ENCODE results near the gene CPO.
A peak's percentile ranks its signal among the peaks of the same experiment; 100 is the strongest.

The CPO gene

GRCh38 chr2:206978746-206979145 lies 39.4 kb downstream of the CPO start:
- no peak for DNase-seq

DNA sequence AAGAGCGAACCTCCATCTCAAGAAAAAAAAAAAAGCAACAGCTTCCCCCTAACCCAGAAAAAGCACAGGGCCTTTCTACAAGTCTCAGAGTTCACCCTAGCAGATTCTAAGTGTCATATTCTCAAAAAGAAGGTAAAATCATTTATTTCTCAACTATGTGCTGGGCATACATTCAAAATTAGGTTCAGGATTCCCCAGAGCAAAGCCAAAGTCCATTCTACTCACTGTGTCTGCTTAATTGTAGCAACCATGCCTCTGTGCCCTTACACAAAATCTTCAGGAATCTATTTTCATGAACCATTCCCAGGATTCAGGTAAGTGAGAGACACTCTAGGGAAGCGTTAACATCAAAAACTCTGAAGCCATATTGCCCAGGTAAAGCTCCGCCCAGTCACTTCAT lies 40.0 kb downstream of the CPO start:
- no peak for DNase-seq

GRCh38 chr2:206979922-206980321 lies 40.6 kb downstream of the CPO start:
- no peak for DNase-seq

- no peak for DNase-seq
These were observed 41.1 kb downstream of the CPO start for GRCh38 chr2:206980413-206980812.

DNA sequence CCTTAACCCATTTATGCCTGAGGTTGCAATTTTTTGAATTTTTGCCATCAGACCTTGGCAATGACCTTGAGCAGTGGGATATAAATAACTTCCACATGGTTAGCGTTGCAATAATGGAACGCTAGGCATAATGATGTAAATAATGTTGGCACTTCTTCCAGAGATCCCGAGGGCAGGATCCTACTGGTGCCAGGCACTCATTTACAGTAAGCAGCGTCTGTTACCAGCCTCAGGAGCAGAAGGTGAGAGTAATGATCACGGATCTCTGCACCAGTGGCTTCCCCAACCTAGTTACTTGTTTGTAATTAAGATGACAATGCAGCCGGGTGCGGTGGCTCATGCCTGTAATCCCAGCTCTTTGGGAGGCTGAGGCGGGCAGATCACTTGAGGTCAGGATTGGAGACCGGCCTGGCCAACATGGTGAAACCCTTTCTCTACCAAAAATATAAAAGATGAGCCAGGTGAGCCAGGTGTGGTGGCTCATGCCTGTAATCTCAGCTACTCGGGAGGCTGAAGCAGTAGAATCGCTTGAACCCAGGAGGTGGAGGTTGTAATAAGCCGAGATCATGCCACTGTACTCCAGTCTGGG lies 41.9 kb downstream of the CPO start:
- no peak for DNase-seq

DNA sequence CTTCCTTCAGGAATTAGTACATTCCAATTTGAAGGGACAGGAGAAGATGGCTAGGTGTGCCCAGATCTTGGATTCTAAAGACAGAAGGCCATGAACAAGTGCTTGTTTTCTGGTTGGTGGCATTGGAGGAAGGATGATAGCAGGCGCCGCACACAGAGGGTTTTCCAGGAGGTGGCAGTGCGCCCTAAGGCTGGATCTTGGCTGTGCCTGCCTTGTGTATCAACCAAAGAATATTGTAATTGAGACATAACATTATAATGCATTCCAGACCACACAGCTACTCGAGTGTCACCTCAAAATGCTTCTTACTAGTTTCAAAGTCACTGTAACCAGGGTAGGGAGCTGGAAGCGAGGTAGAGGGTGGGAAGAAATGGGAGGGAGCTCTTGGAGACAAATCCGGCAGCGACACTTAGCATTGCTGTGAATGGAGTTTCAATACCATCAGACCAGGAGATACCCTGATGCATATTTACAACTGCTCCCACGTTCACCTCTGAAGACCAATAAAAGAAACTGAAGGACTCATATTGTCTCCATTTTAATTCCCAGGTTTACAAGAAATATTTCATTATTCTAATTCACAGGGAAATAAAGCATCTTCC lies 42.5 kb downstream of the CPO start:
- peak; percentile 36 for DNase-seq

DNA sequence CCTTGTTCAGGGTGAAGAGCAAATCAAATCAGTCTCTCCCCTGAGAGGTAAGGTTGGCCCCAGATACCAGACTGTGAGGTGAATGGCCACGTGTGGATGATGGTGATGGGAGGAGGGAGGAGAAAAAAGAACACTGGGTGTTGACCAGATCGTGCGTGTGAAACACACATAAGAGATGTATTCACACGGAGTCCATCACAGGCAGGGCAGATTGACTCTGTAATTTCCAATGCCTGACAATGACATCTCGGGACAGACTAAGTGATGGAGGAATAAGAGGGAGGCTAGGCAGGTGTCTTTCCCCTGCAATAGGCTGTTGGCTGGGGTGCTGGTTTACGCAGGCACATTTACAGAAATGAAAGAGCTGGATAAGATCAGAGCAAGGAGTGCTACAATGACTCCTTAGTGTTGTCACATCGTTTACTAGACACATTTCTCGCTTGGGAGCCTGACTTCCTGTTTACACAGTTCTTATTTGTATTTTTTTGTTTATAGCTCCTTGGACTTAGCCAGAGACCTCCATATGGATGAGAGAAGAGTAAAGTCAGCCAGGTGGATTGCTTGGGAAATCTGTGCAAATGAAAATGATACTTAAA lies 43.1 kb downstream of the CPO start:
- DNase-seq = no peak

DNA sequence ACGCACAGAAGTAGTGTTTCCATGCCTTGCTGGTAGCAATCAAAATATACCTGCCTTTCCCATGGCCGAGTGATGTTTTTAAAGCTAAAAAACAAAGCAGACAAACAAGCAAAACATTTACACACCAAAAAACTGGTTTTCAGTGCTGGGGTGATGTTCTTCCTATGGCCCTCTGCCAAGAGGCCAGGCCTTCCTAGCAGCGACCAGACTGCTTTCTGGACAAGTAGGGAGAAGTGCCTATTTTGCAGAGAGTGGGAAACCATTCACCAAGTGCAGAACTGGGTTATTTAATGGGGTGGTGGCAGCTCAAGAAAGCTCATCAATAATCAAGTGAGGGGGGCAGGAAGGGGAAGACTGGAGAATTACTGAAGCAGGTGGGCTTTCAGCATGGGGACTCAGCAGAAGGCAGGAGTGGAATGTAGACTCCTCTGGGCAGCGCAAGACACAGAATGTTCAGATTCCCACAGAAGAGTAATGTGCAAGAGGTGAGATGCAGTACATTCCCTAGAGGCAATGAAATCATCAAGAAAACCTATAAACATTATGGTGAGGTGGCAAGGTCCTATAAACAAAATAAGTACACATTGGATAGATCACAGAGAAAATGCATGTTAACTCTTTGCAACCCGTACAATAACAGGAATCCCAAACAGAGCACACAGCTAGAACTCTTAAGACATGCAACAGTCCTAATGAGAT lies 44.0 kb downstream of the CPO start:
- DNase-seq = no peak

- DNase-seq = no peak
These were observed 44.9 kb downstream of the CPO start for GRCh38 chr2:206984206-206984605.

DNA sequence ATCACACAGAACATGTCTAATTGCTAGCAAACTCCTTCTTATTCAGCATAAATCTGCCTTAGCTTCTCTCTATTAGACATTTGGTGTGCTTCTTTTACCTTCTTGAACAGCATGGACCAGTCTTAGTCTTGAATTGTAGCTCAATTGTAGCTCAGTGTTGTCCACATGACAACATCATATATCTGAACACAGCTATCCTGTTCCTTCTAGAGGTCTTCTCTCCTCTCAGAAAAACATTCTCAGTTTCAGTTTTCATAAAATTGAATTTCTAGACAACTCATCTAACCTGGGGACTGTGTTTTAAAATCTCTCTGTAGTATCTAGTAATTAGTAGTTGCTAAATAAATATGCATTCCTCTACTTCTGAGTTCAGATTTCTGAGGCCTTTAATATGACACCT lies 47.6 kb downstream of the CPO start:
- DNase-seq = no peak

DNA sequence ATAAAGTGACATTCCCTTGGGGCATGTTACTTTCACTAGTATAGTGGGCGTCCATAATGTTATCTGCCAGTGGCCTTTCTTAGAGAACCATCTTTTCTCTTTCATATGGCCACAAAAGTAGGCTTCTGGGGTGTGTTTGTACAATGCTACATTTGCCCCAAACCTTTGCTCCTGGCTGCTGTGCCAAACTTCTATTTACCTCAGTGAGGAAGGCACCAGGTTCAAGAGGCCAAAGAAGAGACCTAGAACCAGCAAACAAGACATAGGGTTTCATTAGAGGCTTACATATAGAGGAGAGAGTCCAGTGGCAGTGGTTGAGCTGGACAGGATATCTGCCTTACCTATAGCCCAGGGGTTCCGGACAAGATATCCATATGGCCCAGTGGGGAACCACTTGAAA lies 48.5 kb downstream of the CPO start:
- DNase-seq = no peak

GRCh38 chr2:206988884-206989283 lies 49.6 kb downstream of the CPO start:
- DNase-seq = no peak

DNA sequence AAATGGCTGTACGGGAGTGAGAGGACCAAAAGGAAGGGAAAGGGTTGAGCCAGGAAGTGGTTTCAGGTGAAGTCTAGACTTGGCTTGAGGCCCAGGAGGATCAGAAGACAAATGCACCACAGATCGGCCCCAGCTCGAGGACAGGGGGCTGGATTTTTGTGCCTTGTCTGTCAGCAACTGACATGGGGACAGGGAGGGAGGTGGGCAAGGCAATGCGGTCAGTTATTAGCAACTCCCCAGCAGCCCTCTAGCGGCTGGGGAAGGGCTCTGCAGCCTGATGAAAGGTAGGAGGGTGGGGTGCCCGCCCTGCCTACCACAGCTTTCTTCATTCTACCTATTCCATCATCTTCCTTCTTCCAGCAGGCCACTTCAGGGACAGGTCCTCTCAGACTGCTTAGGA lies 50.0 kb downstream of the CPO start:
- DNase-seq = peak; percentile 14

DNA sequence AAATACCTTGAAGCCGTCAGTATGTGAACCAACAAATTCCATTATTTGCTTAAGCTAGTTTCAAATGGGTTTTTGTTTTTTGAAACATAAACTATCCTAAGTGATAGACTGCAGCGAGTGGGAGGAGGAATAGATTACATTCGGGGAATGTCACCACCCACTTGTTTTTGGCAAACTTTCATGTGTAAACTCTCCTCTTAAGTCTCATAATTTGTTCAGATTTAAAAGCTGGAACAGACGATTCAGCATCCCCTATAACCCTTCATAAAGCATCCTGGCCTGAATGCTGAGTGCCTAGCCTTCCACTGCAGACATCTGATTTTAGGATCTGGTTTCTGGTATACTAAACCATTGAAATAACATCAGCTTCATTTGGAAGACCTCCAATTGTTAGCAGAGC lies 51.0 kb downstream of the CPO start:
- no peak for DNase-seq

- no peak for DNase-seq
These were observed 51.8 kb downstream of the CPO start for GRCh38 chr2:206991070-206991469.

GRCh38 chr2:206993396-206993911 lies 54.1 kb downstream of the CPO start:
- no peak for DNase-seq

GRCh38 chr2:206993964-206994363 lies 54.6 kb downstream of the CPO start:
- DNase-seq = no peak

DNA sequence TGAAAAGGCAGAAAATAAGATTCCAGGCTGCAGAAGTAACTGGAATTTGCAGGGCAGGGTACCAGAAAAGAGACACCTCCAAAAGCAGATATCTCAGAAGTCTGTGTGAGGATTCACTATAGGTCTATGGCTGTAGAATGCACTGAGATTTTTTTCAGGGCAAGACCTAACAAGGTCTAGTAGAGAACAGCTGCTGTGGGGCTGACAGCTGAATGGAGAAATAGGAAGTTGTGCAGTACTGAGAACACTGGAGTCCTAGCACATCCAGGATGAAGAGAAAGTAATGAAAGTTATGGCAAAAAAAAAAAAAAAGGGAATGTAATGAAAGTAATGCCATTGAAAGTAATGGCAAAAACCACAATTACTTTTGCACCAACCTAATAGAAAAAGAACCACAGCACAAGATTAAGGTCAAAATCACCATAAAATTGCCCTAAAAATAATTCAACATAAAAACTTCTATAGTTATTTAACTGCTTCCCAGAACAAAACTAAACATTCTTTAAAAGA lies 57.3 kb downstream of the CPO start:
- DNase-seq = no peak

- DNase-seq = no peak
These were observed 69.0 kb downstream of the CPO start for GRCh38 chr2:207008105-207008990.

GRCh38 chr2:207012461-207012860 lies 73.1 kb downstream of the CPO start:
- DNase-seq = no peak

- DNase-seq = no peak
These were observed 75.1 kb downstream of the CPO start for GRCh38 chr2:207014424-207014823.

DNA sequence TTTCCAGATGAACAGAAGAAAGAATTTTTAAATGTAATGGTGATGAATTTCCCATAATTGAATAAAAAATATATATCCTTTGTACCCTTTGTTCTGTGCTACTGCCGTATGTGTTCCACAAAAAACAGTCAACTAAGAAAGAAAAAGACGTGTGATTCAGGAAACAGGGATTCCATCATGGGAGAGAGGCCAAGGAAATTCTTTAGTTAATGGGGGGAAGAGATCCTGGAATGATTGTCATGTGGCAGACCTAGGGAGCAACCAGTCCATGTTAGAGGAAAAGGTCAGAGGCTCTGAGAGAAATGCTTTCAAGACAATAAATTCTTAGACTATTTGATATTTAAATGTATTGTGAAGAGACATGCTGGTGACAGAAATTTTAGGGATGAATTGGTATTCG lies 76.6 kb downstream of the CPO start:
- DNase-seq = no peak

All from CD4-positive, alpha-beta T cell treated with Interleukin-21 for 1 hour (primary cell).